Astrocyte of the spinal cord (primary cell): ENCODE results near the gene ZNF154.

Source experiments
- DNase-seq: peaks from one replicate; pipeline ENCODE4 v3.0.0; 2011; ENCODE audit warnings: low read depth, low spot score
- H3K4me3 ChIP-seq: 2 replicates; pipeline ENCODE4 v1.5.1; 2011; ENCODE audit warnings: low read depth, mild to moderate bottlenecking, low read length, moderate library complexity
- CTCF ChIP-seq: IDR thresholded peaks from 2 replicates; pipeline ENCODE4 v1.5.1; 2012; ENCODE audit warnings: low read depth, mild to moderate bottlenecking, low read length, inconsistent platforms
- in situ Hi-C: cut with HindIII; loops from 2 replicates; pipeline ENCODE4 v1.10.0; 2017; ENCODE audit warnings: low sequenced_read_pairs

ZNF154 gene

GRCh38 chr19:57668635-57669034 is 40.4 kb downstream of the ZNF154 start, which contains the start of gene ZSCAN4:
Gene ZSCAN4 (plus strand): TSS chr19:57668935. CDS start chr19:57676146, 7,211 bp downstream.
- no peak within 1 kb of the TSS for H3K4me3 ChIP-seq
- in situ Hi-C loops = no loop called here
- TF ChIP-seq CTCF = no peak
- no peak for DNase-seq

- no peak for TF ChIP-seq CTCF
- H3K4me3 ChIP-seq = no peak overlapping the region
- in situ Hi-C loops = no loop called here
- no peak for DNase-seq
Observed at GRCh38 chr19:57667228-57667627, 41.8 kb downstream of the ZNF154 start.

- in situ Hi-C loops = no loop called here
- no peak for DNase-seq
- TF ChIP-seq CTCF = no peak
- H3K4me3 ChIP-seq = no peak overlapping the region
Observed at GRCh38 chr19:57665261-57665806, 43.7 kb downstream of the ZNF154 start.

GRCh38 chr19:57664269-57665127 is 44.5 kb downstream of the ZNF154 start:
- H3K4me3 ChIP-seq = peak overlapping the region; percentile 51
- DNase-seq = peak; percentile 61
- no peak for TF ChIP-seq CTCF
- in situ Hi-C loops = no loop called here

GRCh38 chr19:57656346-57656745 is 52.7 kb downstream of the ZNF154 start:
- no peak overlapping the region for H3K4me3 ChIP-seq
- in situ Hi-C loops = no loop called here
- TF ChIP-seq CTCF = no peak
- DNase-seq = no peak

GRCh38 chr19:57655443-57655842 is 53.6 kb downstream of the ZNF154 start:
- DNase-seq = no peak
- H3K4me3 ChIP-seq = no peak overlapping the region
- no peak for TF ChIP-seq CTCF
- in situ Hi-C loops = no loop called here
